ENCODE measurements around the gene SLC24A4. TPM values are rescaled to one million over a fixed set of nuclear protein-coding genes. Genes with fewer than 3 reads are reported as not detected.
A peak's percentile ranks its signal among the peaks of the same experiment; 100 is the strongest.

The SLC24A4 gene
- total RNA-seq, 1 donor from 2014 or later = 1.6 TPM

DNA sequence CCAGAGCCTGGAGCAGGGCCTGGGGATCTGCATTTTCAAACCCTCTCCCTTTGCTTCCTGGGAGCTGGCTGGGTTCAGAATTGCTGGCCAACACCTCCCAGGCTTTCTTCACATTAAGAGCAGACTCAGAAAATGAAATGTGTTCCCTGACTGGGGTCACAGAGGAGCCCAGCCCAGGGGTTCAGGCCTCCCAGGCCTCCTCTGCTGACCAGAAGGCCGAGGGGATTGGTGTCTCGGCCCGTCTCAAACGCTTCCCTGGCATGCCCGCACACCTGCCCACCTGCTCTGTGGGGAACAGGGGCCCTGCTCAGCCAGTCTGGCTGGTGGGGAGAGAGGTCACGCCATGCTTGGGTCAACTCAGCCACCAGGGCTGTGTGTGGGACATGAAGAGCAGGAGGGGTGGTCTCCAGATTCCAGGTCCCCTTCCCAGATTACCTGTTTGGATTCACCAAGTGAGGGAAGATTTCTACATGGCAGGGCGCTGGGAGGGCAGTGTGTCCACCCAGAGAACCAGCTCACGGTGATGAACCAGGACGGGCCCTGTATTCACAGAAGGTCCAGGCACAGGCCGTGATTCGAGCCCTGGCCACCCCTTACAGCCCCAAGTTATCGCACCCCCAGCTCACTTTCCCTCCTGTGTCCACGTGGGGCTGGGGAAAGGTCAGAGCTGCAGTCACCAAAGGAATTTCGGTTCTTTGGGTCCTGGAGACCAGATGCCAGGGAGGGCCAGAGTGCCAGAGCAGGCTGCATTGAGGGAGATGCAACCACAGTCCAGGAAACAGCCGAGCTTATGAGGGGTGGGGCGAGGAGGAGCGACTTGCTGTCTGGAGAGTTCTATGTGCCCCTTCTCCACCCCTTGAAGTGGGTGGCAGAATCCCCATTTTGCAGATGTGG is 135.4 kb downstream of the SLC24A4 start:
- Histone ChIP-seq H3K4me1 (ENCODE audit: control insufficient read depth in 3 of 3, insufficient read depth in 3 of 3, low read length in 3 of 3) (peaks cover 11 to 19% (median 15%) of the 10 kb centered on the region in 3 donors), H3K4me3 (ENCODE audit: low read length in 3 of 3) (no peak overlapping the region), H3K27ac (ENCODE audit: low read depth, low read length) (no peak overlapping the region), H3K9me3 (ENCODE audit: control insufficient read depth in 3 of 3, low read length in 3 of 3) (no peaks in the 10 kb centered on the region), H3K27me3 (ENCODE audit: control insufficient read depth in 3 of 3, insufficient read depth in 3 of 3, low read length in 3 of 3) (no peaks in the 10 kb centered on the region), H3K9ac (ENCODE audit: low read depth in 1 of 3, low read length in 3 of 3) (no peak overlapping the region), H3K36me3 (ENCODE audit: control insufficient read depth in 3 of 3, insufficient read depth in 3 of 3, low read length in 3 of 3) (no peaks in the 10 kb centered on the region)

DNA sequence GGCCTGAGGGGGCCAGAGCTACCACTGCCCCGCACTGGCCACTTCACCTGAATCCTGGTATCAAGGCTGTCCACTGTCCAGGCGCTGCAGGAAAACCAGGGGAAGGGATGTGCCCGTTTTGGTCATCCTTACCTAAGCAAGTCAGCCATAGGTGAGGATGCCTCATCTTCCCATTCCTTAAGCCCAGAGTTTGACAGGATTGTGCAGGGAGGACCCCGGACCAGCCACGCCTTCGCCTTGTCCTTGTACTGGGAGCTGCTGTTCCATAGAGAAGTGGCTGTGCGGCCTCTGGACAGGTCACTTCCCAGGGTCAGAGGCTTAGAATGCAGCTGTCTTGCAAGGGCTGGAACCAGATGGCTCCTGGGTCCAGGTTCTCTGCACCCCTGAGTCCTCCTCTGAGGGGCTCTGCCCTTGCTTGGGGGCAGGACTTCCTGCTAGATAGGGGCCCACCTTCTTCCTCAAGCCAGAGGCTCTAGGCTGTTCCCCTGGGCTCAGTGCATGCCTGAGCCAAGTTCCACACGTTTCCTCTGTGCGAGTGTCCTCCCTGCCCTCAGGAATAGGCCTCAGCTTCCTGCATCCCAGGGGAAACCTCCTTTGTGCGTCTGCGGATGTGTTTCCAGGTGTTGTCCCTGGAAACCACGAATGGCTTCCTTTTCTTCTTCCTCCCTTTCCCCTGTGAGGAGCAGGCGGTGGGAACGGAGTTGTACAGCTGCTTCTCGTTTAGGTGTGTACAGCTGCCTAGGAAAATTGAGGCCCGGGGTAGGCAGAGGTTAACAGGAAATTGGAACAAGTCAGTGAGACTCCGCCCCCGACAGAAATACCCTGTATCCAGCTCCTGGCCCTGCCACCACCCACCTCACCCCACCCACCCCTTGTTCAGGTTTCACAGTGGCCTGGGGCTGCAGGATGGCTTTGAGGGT is 136.3 kb downstream of the SLC24A4 start:
- Histone ChIP-seq H3K27me3 (ENCODE audit: control insufficient read depth in 3 of 3, insufficient read depth in 3 of 3, low read length in 3 of 3) (no peaks in the 10 kb centered on the region), H3K27ac (ENCODE audit: low read depth, low read length) (peak overlapping the region; percentile 28), H3K36me3 (ENCODE audit: control insufficient read depth in 3 of 3, insufficient read depth in 3 of 3, low read length in 3 of 3) (no peaks in the 10 kb centered on the region), H3K4me3 (ENCODE audit: low read length in 3 of 3) (no peak overlapping the region), H3K9ac (ENCODE audit: low read depth in 1 of 3, low read length in 3 of 3) (no peak overlapping the region), H3K4me1 (ENCODE audit: control insufficient read depth in 3 of 3, insufficient read depth in 3 of 3, low read length in 3 of 3) (peaks cover 11 to 19% (median 15%) of the 10 kb centered on the region in 3 donors), H3K9me3 (ENCODE audit: control insufficient read depth in 3 of 3, low read length in 3 of 3) (no peaks in the 10 kb centered on the region)

DNA sequence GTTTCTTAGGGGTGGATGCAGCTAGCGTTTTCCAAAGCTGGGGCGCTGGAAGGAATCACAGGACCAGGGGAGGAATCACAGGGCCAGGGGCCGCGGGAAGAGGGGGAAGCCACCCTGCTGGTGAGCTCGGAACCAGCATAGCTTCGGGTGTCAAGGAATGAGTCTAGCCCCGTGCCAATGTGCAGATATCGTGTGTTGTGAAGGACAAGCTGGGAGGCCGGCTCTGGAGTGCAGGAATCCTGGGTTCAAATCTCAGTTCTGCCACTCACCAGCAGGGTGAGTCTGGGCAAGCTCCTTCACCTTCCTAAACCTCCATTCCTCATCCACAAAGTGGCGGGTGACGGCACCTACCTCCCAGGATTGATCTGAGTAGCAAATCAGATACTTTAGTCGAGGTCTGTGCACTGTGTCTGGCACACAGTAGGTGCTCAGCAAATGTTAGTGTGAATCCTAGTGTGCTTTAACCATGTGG is 137.0 kb downstream of the SLC24A4 start:
- Histone ChIP-seq H3K27me3 (ENCODE audit: control insufficient read depth in 3 of 3, insufficient read depth in 3 of 3, low read length in 3 of 3) (no peaks in the 10 kb centered on the region), H3K9ac (ENCODE audit: low read depth in 1 of 3, low read length in 3 of 3) (peak overlapping the region in 1 of 3 donors; percentile 33), H3K4me1 (ENCODE audit: control insufficient read depth in 3 of 3, insufficient read depth in 3 of 3, low read length in 3 of 3) (peaks cover 11 to 19% (median 15%) of the 10 kb centered on the region in 3 donors), H3K4me3 (ENCODE audit: low read length in 3 of 3) (no peak overlapping the region), H3K9me3 (ENCODE audit: control insufficient read depth in 3 of 3, low read length in 3 of 3) (no peaks in the 10 kb centered on the region), H3K27ac (ENCODE audit: low read depth, low read length) (peak overlapping the region; percentile 28), H3K36me3 (ENCODE audit: control insufficient read depth in 3 of 3, insufficient read depth in 3 of 3, low read length in 3 of 3) (no peaks in the 10 kb centered on the region)

DNA sequence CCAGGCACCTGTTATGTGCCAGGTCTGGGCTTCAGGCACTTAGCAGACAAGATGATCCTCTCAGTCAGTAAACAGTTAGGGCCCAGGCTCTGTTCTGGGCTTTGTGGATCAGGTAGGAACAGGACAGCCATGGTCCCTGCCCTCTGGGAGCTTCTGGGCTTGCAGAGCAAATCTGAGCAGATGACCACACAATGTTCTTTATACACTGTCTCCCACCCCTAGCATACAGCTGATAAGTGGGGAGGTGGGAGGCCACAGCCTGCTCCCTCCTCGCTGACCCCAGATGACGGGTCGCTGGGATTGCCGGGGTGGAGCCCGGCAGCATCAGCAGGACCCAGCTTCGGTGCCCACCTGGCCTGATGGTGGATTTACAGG is 137.6 kb downstream of the SLC24A4 start:
- Histone ChIP-seq H3K36me3 (ENCODE audit: control insufficient read depth in 3 of 3, insufficient read depth in 3 of 3, low read length in 3 of 3) (no peaks in the 10 kb centered on the region), H3K27ac (ENCODE audit: low read depth, low read length) (peak overlapping the region; percentile 28), H3K9ac (ENCODE audit: low read depth in 1 of 3, low read length in 3 of 3) (peak overlapping the region in 1 of 3 donors; percentile 33), H3K9me3 (ENCODE audit: control insufficient read depth in 3 of 3, low read length in 3 of 3) (no peaks in the 10 kb centered on the region), H3K4me1 (ENCODE audit: control insufficient read depth in 3 of 3, insufficient read depth in 3 of 3, low read length in 3 of 3) (peaks cover 11 to 19% (median 15%) of the 10 kb centered on the region in 3 donors), H3K4me3 (ENCODE audit: low read length in 3 of 3) (no peak overlapping the region), H3K27me3 (ENCODE audit: control insufficient read depth in 3 of 3, insufficient read depth in 3 of 3, low read length in 3 of 3) (no peaks in the 10 kb centered on the region)

DNA sequence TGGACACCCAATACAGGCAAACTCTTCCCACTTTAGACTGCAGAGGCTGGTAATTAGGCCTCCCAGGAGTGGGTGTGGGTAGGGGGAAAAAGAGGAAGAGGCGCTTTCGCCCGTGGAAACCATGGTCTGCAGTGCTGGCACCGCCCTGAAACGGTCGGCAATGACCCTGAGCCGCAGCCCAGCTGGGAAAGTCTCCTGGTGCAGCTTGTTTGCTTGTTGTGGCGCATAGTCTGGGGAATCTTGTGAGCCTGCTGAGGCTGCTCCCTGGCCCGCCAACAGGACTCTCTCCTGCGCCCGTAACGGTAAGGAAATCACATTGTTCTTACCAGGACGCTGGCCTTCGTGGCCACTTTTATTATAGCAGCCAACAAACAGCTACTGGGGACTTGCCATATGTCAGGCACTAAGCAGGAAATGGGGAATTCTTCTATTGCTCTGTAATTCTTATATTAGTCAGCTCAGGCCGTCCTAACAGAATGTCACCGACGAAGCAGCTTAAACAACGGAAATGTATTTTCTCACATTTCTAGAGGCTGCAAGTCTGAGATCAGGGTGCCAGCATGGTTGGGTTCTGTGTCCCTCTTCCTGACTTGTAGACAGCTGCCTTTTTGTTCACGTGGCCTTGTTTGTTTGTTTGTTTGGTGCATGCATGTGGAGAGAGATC is 138.1 kb downstream of the SLC24A4 start:
- Histone ChIP-seq H3K27me3 (ENCODE audit: control insufficient read depth in 3 of 3, insufficient read depth in 3 of 3, low read length in 3 of 3) (no peaks in the 10 kb centered on the region), H3K4me3 (ENCODE audit: low read length in 3 of 3) (peak overlapping the region in 1 of 3 donors; percentile 42), H3K9ac (ENCODE audit: low read depth in 1 of 3, low read length in 3 of 3) (peak overlapping the region in 1 of 3 donors; percentile 33), H3K4me1 (ENCODE audit: control insufficient read depth in 3 of 3, insufficient read depth in 3 of 3, low read length in 3 of 3) (peaks cover 11 to 19% (median 15%) of the 10 kb centered on the region in 3 donors), H3K27ac (ENCODE audit: low read depth, low read length) (peak overlapping the region; percentile 28), H3K9me3 (ENCODE audit: control insufficient read depth in 3 of 3, low read length in 3 of 3) (no peaks in the 10 kb centered on the region), H3K36me3 (ENCODE audit: control insufficient read depth in 3 of 3, insufficient read depth in 3 of 3, low read length in 3 of 3) (no peaks in the 10 kb centered on the region)

DNA sequence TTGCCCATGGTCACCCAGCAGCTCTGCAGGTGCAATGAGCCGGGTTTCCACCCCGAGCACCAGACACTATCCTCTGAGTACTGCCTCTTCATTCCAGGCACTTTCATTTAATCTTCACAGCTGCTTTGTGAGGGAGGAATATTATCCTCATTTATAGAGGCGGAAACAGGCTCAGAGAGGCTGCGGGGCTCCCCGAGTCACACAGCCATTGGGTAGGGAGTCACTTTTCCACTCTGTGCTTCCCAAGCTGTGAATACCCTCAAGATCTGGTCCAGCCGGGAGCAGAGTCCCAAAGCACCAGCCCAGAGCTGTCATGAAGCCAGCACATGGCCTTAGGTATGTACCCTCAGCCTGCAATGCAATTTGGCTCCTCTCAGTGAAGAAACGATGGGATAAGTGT is 138.9 kb downstream of the SLC24A4 start:
- no peaks in the 10 kb centered on the region for H3K9me3 ChIP-seq (ENCODE audit: control insufficient read depth in 3 of 3, low read length in 3 of 3)
- H3K4me3 ChIP-seq (ENCODE audit: low read length in 3 of 3) = no peak overlapping the region
- H3K4me1 ChIP-seq (ENCODE audit: control insufficient read depth in 3 of 3, insufficient read depth in 3 of 3, low read length in 3 of 3) = peaks cover 9 to 19% (median 15%) of the 10 kb centered on the region in 3 donors
- no peaks in the 10 kb centered on the region for H3K27me3 ChIP-seq (ENCODE audit: control insufficient read depth in 3 of 3, insufficient read depth in 3 of 3, low read length in 3 of 3)
- H3K36me3 ChIP-seq (ENCODE audit: control insufficient read depth in 3 of 3, insufficient read depth in 3 of 3, low read length in 3 of 3) = no peaks in the 10 kb centered on the region
- H3K27ac ChIP-seq (ENCODE audit: low read depth, low read length) = no peak overlapping the region
- no peak overlapping the region for H3K9ac ChIP-seq (ENCODE audit: low read depth in 1 of 3, low read length in 3 of 3)

DNA sequence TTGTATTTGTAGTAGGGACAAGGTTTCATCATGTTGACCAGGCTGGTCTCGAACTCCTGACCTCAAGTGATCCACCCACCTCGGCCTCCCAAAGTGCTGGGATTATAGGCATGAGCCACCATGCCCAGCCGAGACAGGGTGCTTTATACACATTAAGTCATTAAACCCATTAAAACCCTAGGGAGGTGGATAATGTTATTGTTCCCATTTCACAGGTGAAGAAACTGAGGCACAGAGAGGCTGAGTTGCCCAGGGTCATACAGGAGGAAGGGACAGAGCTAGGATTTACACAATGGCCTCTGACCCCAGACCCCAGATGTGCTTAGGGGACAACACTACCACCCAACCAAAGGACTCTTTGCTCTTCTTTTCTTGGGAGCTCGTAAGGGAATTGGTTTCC is 139.6 kb downstream of the SLC24A4 start:
- Histone ChIP-seq H3K27ac (ENCODE audit: low read depth, low read length) (no peak overlapping the region), H3K4me1 (ENCODE audit: control insufficient read depth in 3 of 3, insufficient read depth in 3 of 3, low read length in 3 of 3) (peaks cover 9 to 19% (median 15%) of the 10 kb centered on the region in 3 donors), H3K9me3 (ENCODE audit: control insufficient read depth in 3 of 3, low read length in 3 of 3) (peaks cover 0 to 2% (median 0%) of the 10 kb centered on the region in 3 donors), H3K9ac (ENCODE audit: low read depth in 1 of 3, low read length in 3 of 3) (no peak overlapping the region), H3K4me3 (ENCODE audit: low read length in 3 of 3) (no peak overlapping the region), H3K27me3 (ENCODE audit: control insufficient read depth in 3 of 3, insufficient read depth in 3 of 3, low read length in 3 of 3) (no peaks in the 10 kb centered on the region), H3K36me3 (ENCODE audit: control insufficient read depth in 3 of 3, insufficient read depth in 3 of 3, low read length in 3 of 3) (no peaks in the 10 kb centered on the region)

DNA sequence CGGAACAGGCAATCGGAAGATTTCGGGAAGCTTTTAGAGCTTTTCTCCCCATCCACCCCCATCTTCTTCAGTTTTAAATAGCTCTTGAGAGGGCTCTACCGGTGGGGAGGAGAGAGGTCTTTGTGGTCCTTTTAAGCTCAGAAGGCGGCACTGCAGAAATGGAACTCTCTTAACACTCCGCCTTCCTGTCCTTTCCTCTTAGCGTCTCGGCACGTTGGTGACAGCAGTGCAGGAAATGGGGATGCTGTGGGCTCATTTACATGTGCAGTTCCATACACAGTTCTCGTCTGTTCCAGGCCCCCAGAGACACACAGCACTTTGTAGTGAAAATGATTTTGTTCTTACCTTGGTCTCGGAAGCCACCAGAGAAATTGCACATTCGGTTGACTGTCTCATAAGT is 140.2 kb downstream of the SLC24A4 start:
- Histone ChIP-seq H3K27ac (ENCODE audit: low read depth, low read length) (no peak overlapping the region), H3K4me3 (ENCODE audit: low read length in 3 of 3) (no peak overlapping the region), H3K4me1 (ENCODE audit: control insufficient read depth in 3 of 3, insufficient read depth in 3 of 3, low read length in 3 of 3) (peaks cover 9 to 19% (median 15%) of the 10 kb centered on the region in 3 donors), H3K27me3 (ENCODE audit: control insufficient read depth in 3 of 3, insufficient read depth in 3 of 3, low read length in 3 of 3) (no peaks in the 10 kb centered on the region), H3K36me3 (ENCODE audit: control insufficient read depth in 3 of 3, insufficient read depth in 3 of 3, low read length in 3 of 3) (no peaks in the 10 kb centered on the region), H3K9me3 (ENCODE audit: control insufficient read depth in 3 of 3, low read length in 3 of 3) (peaks cover 0 to 3% (median 0%) of the 10 kb centered on the region in 3 donors), H3K9ac (ENCODE audit: low read depth in 1 of 3, low read length in 3 of 3) (no peak overlapping the region)

DNA sequence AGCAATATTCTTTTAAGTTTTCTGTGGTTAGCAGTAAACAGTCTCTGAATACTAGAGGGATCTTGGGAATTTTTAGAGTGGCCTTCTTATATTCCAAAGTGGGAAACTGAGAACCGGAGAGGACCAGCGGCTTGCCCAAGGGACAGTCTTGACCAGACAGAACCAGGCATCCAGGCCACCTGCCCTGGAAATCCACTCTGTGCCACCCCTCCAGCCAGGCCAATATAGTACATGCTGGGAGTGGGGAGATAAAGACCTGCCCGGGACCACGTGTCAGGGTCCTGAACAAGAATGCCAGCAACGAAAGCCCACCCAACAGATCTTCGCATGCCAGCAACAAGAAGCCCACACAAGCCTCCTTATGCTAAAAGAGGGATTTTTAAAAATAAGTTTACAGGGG is 141.2 kb downstream of the SLC24A4 start:
- H3K4me1 ChIP-seq (ENCODE audit: control insufficient read depth in 3 of 3, insufficient read depth in 3 of 3, low read length in 3 of 3) = peaks cover 9 to 19% (median 14%) of the 10 kb centered on the region in 3 donors
- no peaks in the 10 kb centered on the region for H3K36me3 ChIP-seq (ENCODE audit: control insufficient read depth in 3 of 3, insufficient read depth in 3 of 3, low read length in 3 of 3)
- no peak overlapping the region for H3K27ac ChIP-seq (ENCODE audit: low read depth, low read length)
- no peak overlapping the region for H3K4me3 ChIP-seq (ENCODE audit: low read length in 3 of 3)
- H3K9ac ChIP-seq (ENCODE audit: low read depth in 1 of 3, low read length in 3 of 3) = no peak overlapping the region
- H3K27me3 ChIP-seq (ENCODE audit: control insufficient read depth in 3 of 3, insufficient read depth in 3 of 3, low read length in 3 of 3) = no peaks in the 10 kb centered on the region
- peaks cover 0 to 3% (median 2%) of the 10 kb centered on the region in 3 donors for H3K9me3 ChIP-seq (ENCODE audit: control insufficient read depth in 3 of 3, low read length in 3 of 3)
